Measurements from ENCODE around the gene NUP62. TPM values are rescaled to one million over a fixed set of nuclear protein-coding genes. Genes with fewer than 3 reads are reported as not detected.

Gene NUP62
- total and polyA plus RNA-seq, 4 donors, result 16.2 to 45.9 (median 38.0) TPM

DNA sequence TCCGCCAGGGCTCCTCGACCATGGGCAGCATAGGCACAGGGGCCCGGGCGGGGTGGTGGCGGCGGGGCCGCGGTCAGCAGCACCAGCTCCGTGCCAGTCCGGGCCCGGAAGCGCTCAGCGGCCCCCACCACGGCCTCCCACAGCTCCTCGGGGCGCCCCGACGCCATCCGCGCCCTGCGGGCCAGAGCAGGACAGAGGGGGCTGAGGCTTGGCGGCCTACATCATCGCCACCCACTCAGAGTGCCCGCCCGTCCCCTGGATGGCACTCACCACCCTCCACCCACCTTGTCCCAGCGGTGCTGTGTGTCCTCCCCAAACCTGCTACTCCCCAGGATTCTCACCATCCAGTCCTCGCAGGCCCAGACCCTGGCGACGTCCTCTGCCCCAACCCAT lies 56.2 kb downstream of the NUP62 start:
- no peak for TF ChIP-seq CTCF (IDR thresholded peaks at IDR 0.05; ENCODE audit: control extremely low read depth, extremely low read depth)
- H3K4me1 ChIP-seq (ENCODE audit: control insufficient read depth in 5 of 5, insufficient read depth in 5 of 5, low read length in 5 of 5), result peaks cover 0 to 27% (median 10%) of the 10 kb centered on the region in 5 donors
- ATAC-seq (ENCODE audit: insufficient read depth, low FRiP score) (no peak), DNase-seq (no peak)
- H3K9ac ChIP-seq (ENCODE audit: insufficient read depth in 1 of 2, low read length in 2 of 2), result no peak overlapping the region
- peaks cover 0 to 10% (median 6%) of the 10 kb centered on the region in 4 donors for H3K36me3 ChIP-seq (ENCODE audit: control insufficient read depth in 4 of 4, insufficient read depth in 4 of 4, low read length in 4 of 4)
- WGBS, 2 donors, result 95% methylated on average over 28 to 29 of the region's 29 CpGs
- no peak overlapping the region for H3K4me3 ChIP-seq
- H3K27ac ChIP-seq (ENCODE audit: low read depth in 1 of 2, low read length in 1 of 2), result no peak overlapping the region
- no peaks in the 10 kb centered on the region for H3K27me3 ChIP-seq (ENCODE audit: control insufficient read depth in 3 of 3, insufficient read depth in 3 of 3, low read length in 2 of 3)
- H3K9me3 ChIP-seq (ENCODE audit: control insufficient read depth in 4 of 4, insufficient read depth in 3 of 4, low read length in 3 of 4), result no peaks in the 10 kb centered on the region

- ATAC-seq (ENCODE audit: insufficient read depth, low FRiP score) (no peak), DNase-seq (no peak)
- H3K27me3 ChIP-seq (ENCODE audit: control insufficient read depth in 3 of 3, insufficient read depth in 3 of 3, low read length in 2 of 3), result no peaks in the 10 kb centered on the region
- 89 to 93% methylated on average over 27 of the region's 27 CpGs for WGBS, 2 donors
- H3K9me3 ChIP-seq (ENCODE audit: control insufficient read depth in 4 of 4, insufficient read depth in 3 of 4, low read length in 3 of 4), result no peaks in the 10 kb centered on the region
- H3K9ac ChIP-seq (ENCODE audit: insufficient read depth in 1 of 2, low read length in 2 of 2), result no peak overlapping the region
- peaks cover 0 to 10% (median 6%) of the 10 kb centered on the region in 4 donors for H3K36me3 ChIP-seq (ENCODE audit: control insufficient read depth in 4 of 4, insufficient read depth in 4 of 4, low read length in 4 of 4)
- no peak overlapping the region for H3K27ac ChIP-seq (ENCODE audit: low read depth in 1 of 2, low read length in 1 of 2)
- H3K4me1 ChIP-seq (ENCODE audit: control insufficient read depth in 5 of 5, insufficient read depth in 5 of 5, low read length in 5 of 5), result peaks cover 0 to 29% (median 12%) of the 10 kb centered on the region in 5 donors
- TF ChIP-seq CTCF (IDR thresholded peaks at IDR 0.05; ENCODE audit: control extremely low read depth, extremely low read depth), result no peak
- H3K4me3 ChIP-seq, result no peak overlapping the region
These were observed 56.8 kb downstream of the NUP62 start for GRCh38 chr19:49872245-49873128.

DNA sequence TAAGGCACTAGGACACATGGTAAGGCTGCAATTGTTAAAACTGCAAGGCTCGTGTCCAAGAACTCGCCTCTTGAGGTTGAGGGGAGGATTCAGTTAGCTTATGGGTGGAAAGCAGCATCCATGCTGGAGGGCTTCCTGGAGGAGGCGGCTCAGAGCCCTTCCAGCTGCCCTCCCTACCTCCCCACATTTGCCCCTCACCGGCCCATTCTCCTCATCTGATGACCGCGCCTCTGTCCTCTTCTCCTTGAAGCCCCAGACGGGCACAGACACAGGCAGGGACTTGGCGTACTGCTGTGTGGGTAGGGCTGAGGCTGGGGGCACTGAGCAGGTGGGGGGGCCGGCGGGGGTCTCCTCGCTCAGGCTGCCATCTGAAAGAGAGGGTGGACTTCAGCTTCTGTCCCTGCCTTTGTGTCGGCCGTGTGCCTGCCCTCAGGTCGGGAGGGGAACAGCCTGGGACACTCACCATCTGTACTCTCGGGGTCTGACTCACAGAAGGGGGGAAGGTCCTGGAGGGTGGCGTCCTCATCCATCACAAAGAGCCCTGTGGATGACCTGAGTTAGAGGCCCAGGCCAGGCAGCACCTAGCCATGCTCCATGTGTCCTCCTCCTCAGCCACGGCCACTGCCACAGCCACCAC lies 57.8 kb downstream of the NUP62 start:
- Histone ChIP-seq H3K4me1 (ENCODE audit: control insufficient read depth in 5 of 5, insufficient read depth in 5 of 5, low read length in 5 of 5) (peaks cover 1 to 34% (median 14%) of the 10 kb centered on the region in 5 donors), H3K36me3 (ENCODE audit: control insufficient read depth in 4 of 4, insufficient read depth in 4 of 4, low read length in 4 of 4) (peaks cover 0 to 10% (median 6%) of the 10 kb centered on the region in 4 donors), H3K9me3 (ENCODE audit: control insufficient read depth in 4 of 4, insufficient read depth in 3 of 4, low read length in 3 of 4) (no peaks in the 10 kb centered on the region), H3K27me3 (ENCODE audit: control insufficient read depth in 3 of 3, insufficient read depth in 3 of 3, low read length in 2 of 3) (no peaks in the 10 kb centered on the region), H3K9ac (ENCODE audit: insufficient read depth in 1 of 2, low read length in 2 of 2) (no peak overlapping the region), H3K27ac (ENCODE audit: low read depth in 1 of 2, low read length in 1 of 2) (no peak overlapping the region), H3K4me3 (no peak overlapping the region)
- TF ChIP-seq CTCF (IDR thresholded peaks at IDR 0.05; ENCODE audit: control extremely low read depth, extremely low read depth), result no peak
- ATAC-seq (ENCODE audit: insufficient read depth, low FRiP score), result no peak
- no peak for DNase-seq
- 93 to 94% methylated on average over 17 of the region's 17 CpGs for WGBS, 2 donors

All from lung (tissue), 12 donors.